HCT116 (cell line): ENCODE results near the gene CPT1B. TPM values are rescaled to one million over a fixed set of nuclear protein-coding genes. Genes with fewer than 3 reads are reported as not detected.

Source experiments
- ATAC-seq: fragments of 200-7000 bp; cut with Tn5 transposase; 2 replicates; pipeline ENCODE4 v1.9.1; 2020; ENCODE audit warnings: mild to moderate bottlenecking, moderate library complexity
- BruUV-seq: library from RNA; stranded (reverse); fragments of 400-500 nt; replicated peaks from 2 replicates; lab custom pipeline; 2021; lab: Mats Ljungman, UMichigan
- CTCF ChIA-PET: fragments of 300-600 bp; sonication (Branson Sonifier 250); formaldehyde crosslinking; loops from one replicate; lab custom pipeline; 2021; ENCODE audit warnings: antibody characterized with exemption; lab: Charles Lee
- POLR2A ChIA-PET: fragments of 300-600, 350-600 bp; sonication (Branson Sonifier 250); formaldehyde crosslinking; loops from one replicate; lab custom pipeline; 2021; ENCODE audit warnings: antibody characterized with exemption; lab: Charles Lee
- RAD21 ChIA-PET, 2 experiments: fragments of 300-600 bp; sonication (Branson Sonifier 250); formaldehyde crosslinking; loops; one replicate each; lab custom pipeline; 2023; ENCODE audit warnings: low total read pairs in 2 of 2; ENCODE audit not compliant: uncharacterized antibody in 2 of 2, unreplicated experiment in 2 of 2, low non-redundant PET in 1 of 2; lab: Charles Lee
- DNase-seq: peaks from one replicate; pipeline ENCODE4 v3.0.0-alpha.2; 2010; ENCODE audit warnings: low read depth, low spot score
- H2AFZ ChIP-seq: fragments of 200-600 bp; shearing (Covaris generic), sonication (generic); 2 replicates; pipeline ENCODE4 v1.6.1; 2017; ENCODE audit warnings: low read depth, mixed run types, mixed read lengths, antibody characterized with exemption, low read length; ENCODE audit not compliant: poor library complexity, severe bottlenecking
- H3K27ac ChIP-seq: 2 replicates; pipeline ENCODE4 v1.5.1; 2012; ENCODE audit warnings: low read depth, low read length
- H3K27me3 ChIP-seq: fragments of 200-600 bp; sonication (generic); 2 replicates; pipeline ENCODE4 v1.6.1; 2016; ENCODE audit warnings: mixed run types, low read length, mixed read lengths; ENCODE audit not compliant: insufficient read depth
- H3K36me3 ChIP-seq, 2 experiments: fragments of 200-500 bp in 1 of 2; fragments of 200-600 bp in 1 of 2; sonication (Bioruptor generic) in 1 of 2; sonication (generic) in 1 of 2; 2 replicates each; pipeline versions ENCODE4 v1.5.1 to v1.6.1; 2014 to 2016; ENCODE audit warnings: low read length in 2 of 2, inconsistent platforms in 1 of 2, mixed read lengths in 1 of 2, mixed run types in 1 of 2; ENCODE audit not compliant: insufficient read depth in 2 of 2, control insufficient read depth in 1 of 2
- H3K4me1 ChIP-seq, 2 experiments: fragments of 200-600 bp in 1 of 2; sonication (generic) in 1 of 2; 2 replicates each; pipeline versions ENCODE4 v1.5.1 to v1.6.1; 2012 to 2017; ENCODE audit warnings: low read length in 2 of 2, inconsistent platforms in 1 of 2, mild to moderate bottlenecking in 1 of 2, mixed read lengths in 1 of 2, mixed run types in 1 of 2, moderate library complexity in 1 of 2; ENCODE audit not compliant: insufficient read depth in 2 of 2, control insufficient read depth in 1 of 2
- H3K4me2 ChIP-seq: fragments of 200-600 bp; sonication (generic); 2 replicates; pipeline ENCODE4 v1.6.1; 2017; ENCODE audit warnings: mixed run types, low read length, mixed read lengths
- H3K4me3 ChIP-seq, 2 experiments: fragments of 200-600 bp in 1 of 2; sonication (generic) in 1 of 2; replicated peaks in 1 of 2; 2 replicates each; pipeline ENCODE4 v1.5.1; 2011 to 2016; ENCODE audit warnings: low read length in 2 of 2, control low read depth in 1 of 2, low read depth in 1 of 2, mild to moderate bottlenecking in 1 of 2, mixed read lengths in 1 of 2, mixed run types in 1 of 2
- H3K79me2 ChIP-seq: fragments of 200-600 bp; sonication (generic); 2 replicates; pipeline ENCODE4 v1.6.1; 2017; ENCODE audit warnings: mild to moderate bottlenecking, mixed run types, low read length, moderate library complexity, mixed read lengths; ENCODE audit not compliant: insufficient read depth
- H3K9ac ChIP-seq: fragments of 200-600 bp; sonication (generic); 2 replicates; pipeline ENCODE4 v1.6.1; 2016; ENCODE audit warnings: low read length, mixed read lengths
- H3K9me2 ChIP-seq: fragments of 200-600 bp; sonication (generic), shearing (Covaris generic); 2 replicates; pipeline ENCODE4 v1.6.1; 2017; ENCODE audit warnings: mixed run types, mild to moderate bottlenecking, moderate library complexity; ENCODE audit not compliant: insufficient read depth
- H3K9me3 ChIP-seq, 2 experiments: fragments of 200-500 bp in 1 of 2; fragments of 200-600 bp in 1 of 2; sonication (Bioruptor generic) in 1 of 2; sonication (generic) in 1 of 2; 2 replicates each; pipeline ENCODE4 v1.6.1; 2014 to 2017; ENCODE audit warnings: low read length in 2 of 2, mixed read lengths in 2 of 2, inconsistent platforms in 1 of 2, low read depth in 1 of 2, mild to moderate bottlenecking in 1 of 2, mixed run types in 1 of 2, moderate library complexity in 1 of 2; ENCODE audit not compliant: control insufficient read depth in 1 of 2, insufficient read depth in 1 of 2
- H4K20me1 ChIP-seq: fragments of 200-600 bp; sonication (generic), shearing (Covaris generic); 2 replicates; pipeline ENCODE4 v1.6.1; 2017; ENCODE audit warnings: mixed run types, mild to moderate bottlenecking, moderate library complexity; ENCODE audit not compliant: insufficient read depth
- CBX3 ChIP-seq: IDR thresholded peaks from 2 replicates; pipeline ENCODE4 v1.6.1; 2012; ENCODE audit warnings: low read depth
- CEBPB ChIP-seq: IDR thresholded peaks from 2 replicates; pipeline ENCODE4 v1.6.1; 2012; ENCODE audit warnings: low read depth
- POLR2A ChIP-seq: IDR thresholded peaks from 2 replicates; pipeline ENCODE4 v1.7.0; 2011; ENCODE audit warnings: borderline replicate concordance; ENCODE audit not compliant: insufficient read depth, insufficient read length; ENCODE audit errors: extremely low read depth
- POLR2AphosphoS5 ChIP-seq: IDR thresholded peaks from 2 replicates; pipeline ENCODE4 v1.6.1; 2011; ENCODE audit warnings: mild to moderate bottlenecking, low read depth, low read length, moderate library complexity
- SIN3A ChIP-seq: IDR thresholded peaks from 2 replicates; pipeline ENCODE4 v1.6.1; 2012; ENCODE audit warnings: low read depth
- ZFX ChIP-seq: fragments of 450-650 bp; IDR thresholded peaks from 2 replicates; pipeline ENCODE4 v1.6.1; 2017
- intact Hi-C: fragments of 100-400 bp; cut with micrococcal nuclease; formaldehyde crosslinking; loops from 2 replicates; pipeline ENCODE4 v1.10.0; 2022
- total RNA-seq: library from RNA; stranded (reverse); gene quantifications from one replicate; pipeline ENCODE4 v1.2.1, GENCODE V29; 2021; ENCODE audit not compliant: unreplicated experiment
- TF ChIP-seq, protein P1 (sequence below): IDR thresholded peaks from 2 replicates; pipeline ENCODE4 v1.6.1; 2011; ENCODE audit warnings: mild to moderate bottlenecking, low read length, moderate library complexity; ENCODE audit not compliant: insufficient replicate concordance; ENCODE audit errors: extremely low read depth

The CPT1B gene
- total RNA-seq, 1 experiment from 2014 or later, result 35.1 TPM

DNA sequence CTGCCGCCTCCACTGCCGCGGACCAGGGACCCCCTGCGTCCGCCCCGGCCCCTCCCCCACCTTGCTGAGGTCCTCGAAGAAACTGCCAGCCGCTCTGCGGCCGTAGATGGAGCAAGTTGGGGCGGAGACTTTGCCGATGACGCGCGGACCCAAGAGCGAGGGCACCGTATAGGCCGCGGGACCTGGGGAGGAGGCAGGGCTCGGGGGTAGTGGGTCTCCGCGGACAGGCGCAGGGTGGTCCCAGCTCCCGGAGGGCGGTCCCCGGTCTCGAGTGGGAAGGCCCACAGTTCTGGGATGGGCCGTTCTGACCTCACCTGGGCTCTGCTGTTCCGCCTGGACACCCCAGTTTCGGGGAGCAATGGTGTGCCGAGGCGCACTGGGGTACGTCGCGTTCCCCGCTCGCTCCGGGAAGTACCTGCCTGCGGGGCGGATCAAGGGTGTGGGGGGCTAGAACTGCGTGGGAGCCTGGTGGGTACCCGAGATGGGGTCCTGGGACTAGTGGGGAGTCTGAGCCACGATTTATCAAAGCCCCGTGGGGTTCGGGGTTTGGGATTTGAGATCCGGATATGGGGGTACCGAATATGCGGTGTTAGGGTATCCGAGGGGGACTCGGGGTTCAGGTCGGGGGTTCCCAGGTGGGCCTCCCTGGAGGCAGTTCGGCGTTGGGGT lies 47.2 kb downstream of the CPT1B start:
- H4K20me1 ChIP-seq, result no peaks in the 10 kb centered on the region
- TSS peak; percentile 70 for BruUV-seq
- H3K27me3 ChIP-seq, result no peaks in the 10 kb centered on the region
- no peaks in the 10 kb centered on the region for H3K36me3 ChIP-seq
- no peak overlapping the region for H2AFZ ChIP-seq
- peak overlapping the region; percentile 93 for H3K4me2 ChIP-seq
- intact Hi-C loops, result loop anchor here (5.0 kb wide), 1 partner anchor 91 kb away; no protein-coding TSS in a partner anchor
- no peaks in the 10 kb centered on the region for H3K9me3 ChIP-seq
- RAD21 ChIA-PET, result interaction anchor here in 1 of 2 experiments (1.1 kb wide), 1 partner anchor 203 kb away, joined by 3 read pairs; no protein-coding TSS in a partner anchor
- H3K79me2 ChIP-seq, result peaks cover 5% of the 10 kb centered on the region; the same call in 1 of the 2 replicates
- CTCF ChIA-PET, result no interaction called here
- TF ChIP-seq POLR2AphosphoS5, result peak; percentile 78
- no peak for TF ChIP-seq CEBPB
- no peak for TF ChIP-seq CBX3
- TF ChIP-seq POLR2A, result peak; percentile 28
- TF ChIP-seq, all 23 proteins: peak for 2
- POLR2A ChIA-PET, result no interaction called here
- H3K9me2 ChIP-seq, result no peaks in the 10 kb centered on the region
- DNase-seq, result peak; percentile 76
- peak overlapping the region; percentile 91 for H3K9ac ChIP-seq
- peaks cover 11 to 67% of the 10 kb centered on the region in 2 experiments; a peak in 3 of 4 replicates for H3K4me1 ChIP-seq
- H3K4me3 ChIP-seq, result peak overlapping the region; percentile 92 to 96
- ATAC-seq, result peak; percentile 59
- H3K27ac ChIP-seq, result peak overlapping the region; percentile 100

DNA sequence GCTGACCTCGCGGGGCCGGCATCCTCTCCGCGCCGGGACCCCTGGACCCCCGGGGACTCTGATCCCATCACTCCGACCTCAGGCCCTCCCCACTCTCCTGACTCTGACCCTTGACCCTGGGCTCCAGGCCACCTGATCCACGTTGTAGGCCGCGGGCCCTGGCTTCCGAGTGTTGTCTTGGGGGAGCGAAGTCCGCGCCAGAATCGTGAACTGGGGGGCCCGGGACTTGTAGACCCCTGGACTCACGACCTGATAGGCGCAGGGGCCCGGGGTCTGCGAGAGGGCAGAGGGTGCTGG lies 47.7 kb downstream of the CPT1B start:
- Histone ChIP-seq H3K9ac (peak overlapping the region; percentile 91), H2AFZ (no peak overlapping the region), H3K27ac (peak overlapping the region; percentile 100), H3K27me3 (no peaks in the 10 kb centered on the region), H3K36me3 (no peaks in the 10 kb centered on the region), H3K4me2 (peak overlapping the region; percentile 93), H3K9me3 (no peaks in the 10 kb centered on the region), H4K20me1 (no peaks in the 10 kb centered on the region), H3K4me3 (peak overlapping the region; percentile 92 to 96), H3K79me2 (peaks cover 5% of the 10 kb centered on the region; the same call in 1 of the 2 replicates), H3K9me2 (no peaks in the 10 kb centered on the region), H3K4me1 (peaks cover 11 to 68% of the 10 kb centered on the region in 2 experiments; a peak in 3 of 4 replicates)
- ATAC-seq (peak; percentile 1), DNase-seq (no peak)
- intact Hi-C loops, result loop anchor here (5.0 kb wide), 1 partner anchor 92 kb away; no protein-coding TSS in a partner anchor
- CTCF ChIA-PET, result no interaction called here
- POLR2A ChIA-PET, result no interaction called here
- BruUV-seq, result no TSS peak
- peak; percentile 5 for TF ChIP-seq ZFX
- TF ChIP-seq SIN3A, result no peak
- TF ChIP-seq, protein P1, sequence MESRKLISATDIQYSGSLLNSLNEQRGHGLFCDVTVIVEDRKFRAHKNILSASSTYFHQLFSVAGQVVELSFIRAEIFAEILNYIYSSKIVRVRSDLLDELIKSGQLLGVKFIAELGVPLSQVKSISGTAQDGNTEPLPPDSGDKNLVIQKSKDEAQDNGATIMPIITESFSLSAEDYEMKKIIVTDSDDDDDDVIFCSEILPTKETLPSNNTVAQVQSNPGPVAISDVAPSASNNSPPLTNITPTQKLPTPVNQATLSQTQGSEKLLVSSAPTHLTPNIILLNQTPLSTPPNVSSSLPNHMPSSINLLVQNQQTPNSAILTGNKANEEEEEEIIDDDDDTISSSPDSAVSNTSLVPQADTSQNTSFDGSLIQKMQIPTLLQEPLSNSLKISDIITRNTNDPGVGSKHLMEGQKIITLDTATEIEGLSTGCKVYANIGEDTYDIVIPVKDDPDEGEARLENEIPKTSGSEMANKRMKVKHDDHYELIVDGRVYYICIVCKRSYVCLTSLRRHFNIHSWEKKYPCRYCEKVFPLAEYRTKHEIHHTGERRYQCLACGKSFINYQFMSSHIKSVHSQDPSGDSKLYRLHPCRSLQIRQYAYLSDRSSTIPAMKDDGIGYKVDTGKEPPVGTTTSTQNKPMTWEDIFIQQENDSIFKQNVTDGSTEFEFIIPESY, result peak; percentile 21
- TF ChIP-seq, all 23 proteins: peak for 2
- RAD21 ChIA-PET, result no interaction called here
